Tibial nerve (tissue), 4 donors: ENCODE results near the gene AFAP1L1. TPM values are rescaled to one million over a fixed set of nuclear protein-coding genes. Genes with fewer than 3 reads are reported as not detected.

Experiments used
- DNase-seq, 2 donors: peaks; one replicate each; pipeline ENCODE4 v3.0.0-alpha.2; 2019; ENCODE audit warnings: low spot score in 2 of 2
- H3K27ac ChIP-seq, 4 donors: fragments of 200-600 bp; sonication (generic) in 3 of 4; one replicate each; pipeline ENCODE4 v1.5.1; 2017 to 2019; ENCODE audit warnings: mild to moderate bottlenecking in 1 of 4
- H3K27me3 ChIP-seq, 2 donors: fragments of 200-600 bp; sonication (generic) in 1 of 2; one replicate each; pipeline versions ENCODE4 v1.5.1 to v1.6.0; 2017 to 2019
- H3K36me3 ChIP-seq, 3 donors: fragments of 200-600 bp; sonication (generic); one replicate each; pipeline ENCODE4 v1.5.1; 2018 to 2019
- H3K4me1 ChIP-seq, 4 donors: fragments of 200-600 bp; sonication (generic) in 3 of 4; one replicate each; pipeline ENCODE4 v1.5.1; 2017 to 2019
- H3K4me3 ChIP-seq, 4 donors: fragments of 200-600 bp; sonication (generic) in 3 of 4; one replicate each; pipeline ENCODE4 v1.5.1; 2017 to 2019; ENCODE audit warnings: mild to moderate bottlenecking in 1 of 4, moderate library complexity in 1 of 4
- H3K9me3 ChIP-seq, 4 donors: fragments of 200-600 bp; sonication (generic) in 3 of 4; one replicate each; pipeline ENCODE4 v1.5.1; 2017 to 2019
- EP300 ChIP-seq, 2 donors: sonication (generic); formaldehyde crosslinking; IDR thresholded peaks; one replicate each; pipeline ENCODE4 v1.6.1; 2017; ENCODE audit warnings: antibody characterized with exemption in 2 of 2, mild to moderate bottlenecking in 1 of 2
- POLR2A ChIP-seq, 2 donors: fragments of 450-650 bp; IDR thresholded peaks; one replicate each; pipeline ENCODE4 v1.6.1; 2017; ENCODE audit warnings: antibody characterized with exemption in 2 of 2, mild to moderate bottlenecking in 2 of 2, moderate library complexity in 2 of 2
- WGBS, 2 donors: methylation state at CpG; one replicate each; pipeline ENCODE4 v1.1.5; 2018; 5-methylcytosine and 5-hydroxymethylcytosine counted together
- total RNA-seq, 4 donors: library from RNA; depleted of rRNA; stranded (reverse); fragments of >200 nt; gene quantifications; one replicate each; pipeline ENCODE4 v1.1.0, GENCODE V29; 2016
- TF ChIP-seq, protein P1 (sequence below), 5 experiments: fragments of 200-600 bp in 3 of 5; fragments of 450-650 bp in 2 of 5; sonication (generic) in 3 of 5; IDR thresholded peaks; one replicate each; pipeline ENCODE4 v1.5.1; 2016 to 2019; ENCODE audit warnings: antibody characterized with exemption in 5 of 5, mild to moderate bottlenecking in 3 of 5, moderate library complexity in 2 of 5

Gene AFAP1L1
- total RNA-seq, result 10 to 100 TPM; 40.8 to 93.5 (median 91.6) TPM

DNA sequence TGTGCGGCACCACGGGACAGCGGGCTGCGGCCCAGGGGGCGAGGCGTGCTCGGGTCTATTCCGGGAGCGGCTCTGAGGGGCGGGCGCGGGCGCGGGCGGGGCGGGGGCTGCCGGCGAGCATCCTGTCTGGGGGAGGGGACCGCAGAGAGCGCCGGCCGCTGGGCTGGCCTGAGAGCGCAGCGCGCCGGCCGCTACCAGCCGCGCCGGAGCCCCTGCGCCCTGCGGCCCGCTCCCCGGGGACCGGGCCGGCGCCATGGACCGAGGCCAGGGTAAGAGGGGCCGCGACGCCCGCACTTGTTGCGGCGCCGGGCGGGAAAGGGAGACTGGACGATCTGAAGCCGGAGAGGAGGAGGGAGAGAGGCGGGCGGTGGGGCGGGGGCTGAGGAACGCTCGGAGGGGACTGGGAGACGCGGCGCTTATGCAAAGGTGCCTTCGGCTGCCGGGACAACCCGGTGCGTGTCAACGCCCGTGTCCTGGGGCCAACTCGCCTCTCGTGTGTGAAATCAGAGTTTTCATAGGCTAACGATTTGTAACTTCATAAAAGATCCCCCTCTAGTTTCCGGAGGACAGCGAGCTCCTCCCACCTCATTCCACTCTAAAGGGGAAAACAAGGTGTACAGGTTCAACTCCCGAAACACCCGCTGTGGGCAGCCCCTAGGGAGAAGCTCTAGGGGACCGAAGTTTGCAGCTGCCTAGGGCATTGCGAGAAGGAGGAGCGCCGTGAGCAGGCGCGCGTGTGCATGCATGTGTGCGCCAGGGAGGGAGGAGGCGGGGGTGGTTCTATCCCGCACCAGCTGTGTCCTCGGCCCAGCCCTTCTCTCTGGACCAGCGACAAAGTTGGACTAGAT is at the start of gene AFAP1L1:
AFAP1L1 (plus strand) TSS at position 144 of the 848 bp plus-strand sequence; CDS start at position 254, 110 bp downstream.
- Histone ChIP-seq H3K36me3 (no peaks in the 10 kb centered on the region), H3K27me3 (no peaks in the 10 kb centered on the region), H3K27ac (peak within 1 kb of the TSS; percentile 78 to 91 (median 80)), H3K9me3 (peaks cover 0 to 16% (median 0%) of the 10 kb centered on the region in 4 donors), H3K4me1 (peaks cover 0 to 32% (median 6%) of the 10 kb centered on the region in 4 donors), H3K4me3 (peak within 1 kb of the TSS; percentile 49 to 80 (median 63))
- TF ChIP-seq EP300 (IDR thresholded peaks at IDR 0.05), result peak in 1 of 2 donors; percentile 84
- TF ChIP-seq POLR2A (IDR thresholded peaks at IDR 0.05), result peak; percentile 35 to 37
- TF ChIP-seq, protein P1, sequence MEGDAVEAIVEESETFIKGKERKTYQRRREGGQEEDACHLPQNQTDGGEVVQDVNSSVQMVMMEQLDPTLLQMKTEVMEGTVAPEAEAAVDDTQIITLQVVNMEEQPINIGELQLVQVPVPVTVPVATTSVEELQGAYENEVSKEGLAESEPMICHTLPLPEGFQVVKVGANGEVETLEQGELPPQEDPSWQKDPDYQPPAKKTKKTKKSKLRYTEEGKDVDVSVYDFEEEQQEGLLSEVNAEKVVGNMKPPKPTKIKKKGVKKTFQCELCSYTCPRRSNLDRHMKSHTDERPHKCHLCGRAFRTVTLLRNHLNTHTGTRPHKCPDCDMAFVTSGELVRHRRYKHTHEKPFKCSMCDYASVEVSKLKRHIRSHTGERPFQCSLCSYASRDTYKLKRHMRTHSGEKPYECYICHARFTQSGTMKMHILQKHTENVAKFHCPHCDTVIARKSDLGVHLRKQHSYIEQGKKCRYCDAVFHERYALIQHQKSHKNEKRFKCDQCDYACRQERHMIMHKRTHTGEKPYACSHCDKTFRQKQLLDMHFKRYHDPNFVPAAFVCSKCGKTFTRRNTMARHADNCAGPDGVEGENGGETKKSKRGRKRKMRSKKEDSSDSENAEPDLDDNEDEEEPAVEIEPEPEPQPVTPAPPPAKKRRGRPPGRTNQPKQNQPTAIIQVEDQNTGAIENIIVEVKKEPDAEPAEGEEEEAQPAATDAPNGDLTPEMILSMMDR (IDR thresholded peaks at IDR 0.05), result peak in 1 of 5 experiments; percentile 5
- 1% methylated on average over 47 to 56 of the region's 81 CpGs for WGBS, 2 donors
- DNase-seq, result peak; percentile 61 to 69

DNA sequence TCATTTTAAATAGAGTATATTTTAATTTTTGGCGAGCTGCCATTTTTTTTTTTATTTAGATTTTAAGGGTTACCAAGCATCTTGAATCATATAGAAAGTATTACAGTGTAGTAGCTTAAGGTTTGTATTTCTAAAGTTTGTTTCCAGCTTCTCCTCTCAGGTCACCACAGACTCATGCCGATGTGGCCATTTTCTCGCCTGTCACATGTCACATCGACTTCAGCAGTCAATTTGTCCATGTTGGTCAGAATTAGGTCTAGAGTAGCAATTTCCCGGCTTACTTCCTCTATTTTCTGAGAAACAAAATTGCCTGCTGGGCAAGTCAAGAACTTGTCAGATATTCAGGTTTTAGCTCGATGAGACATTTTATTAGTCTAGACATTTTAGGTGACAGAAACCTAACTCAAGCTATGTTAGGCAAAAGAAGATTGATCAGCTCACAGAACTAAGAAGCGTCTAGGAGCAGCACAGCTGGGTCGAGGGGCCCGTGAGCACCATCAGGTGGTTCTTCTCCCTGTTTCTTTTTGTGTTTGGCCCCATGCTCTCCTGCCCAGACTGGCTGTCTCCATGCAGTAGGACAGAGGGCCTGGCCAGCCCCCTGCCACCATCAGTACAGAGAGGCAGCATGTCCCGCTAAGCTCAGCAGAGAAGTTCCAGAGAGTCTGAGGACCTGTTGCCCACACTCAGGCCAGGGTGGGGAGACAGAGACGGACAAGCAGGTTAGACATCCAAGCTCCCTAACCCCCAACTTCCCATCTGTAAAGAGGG is 48.4 kb upstream of the AFAP1L1 start:
- no peak overlapping the region for H3K4me3 ChIP-seq
- no peaks in the 10 kb centered on the region for H3K9me3 ChIP-seq
- DNase-seq, result peak in 1 of 2 donors; percentile 24
- peaks cover 0 to 17% (median 0%) of the 10 kb centered on the region in 4 donors for H3K4me1 ChIP-seq
- no peaks in the 10 kb centered on the region for H3K27me3 ChIP-seq
- TF ChIP-seq, protein P1 (IDR thresholded peaks at IDR 0.05), result peak in 1 of 5 experiments; percentile 13
- TF ChIP-seq EP300 (IDR thresholded peaks at IDR 0.05) (peak in 1 of 2 donors; percentile 41), POLR2A (IDR thresholded peaks at IDR 0.05) (no peak)
- 85 to 91% methylated on average over 11 of the region's 11 CpGs for WGBS, 2 donors
- H3K36me3 ChIP-seq, result peaks cover 0 to 25% (median 0%) of the 10 kb centered on the region in 3 donors
- no peak overlapping the region for H3K27ac ChIP-seq

- H3K27me3 ChIP-seq, result no peaks in the 10 kb centered on the region
- no peak overlapping the region for H3K4me3 ChIP-seq
- peaks cover 0 to 27% (median 0%) of the 10 kb centered on the region in 4 donors for H3K4me1 ChIP-seq
- no peak overlapping the region for H3K27ac ChIP-seq
- H3K9me3 ChIP-seq, result no peaks in the 10 kb centered on the region
- peaks cover 0 to 15% (median 0%) of the 10 kb centered on the region in 3 donors for H3K36me3 ChIP-seq
- no peak for DNase-seq
- 88 to 92% methylated on average over 5 of the region's 5 CpGs for WGBS, 2 donors
- TF ChIP-seq POLR2A (IDR thresholded peaks at IDR 0.05) (no peak), EP300 (IDR thresholded peaks at IDR 0.05) (no peak)
- TF ChIP-seq, protein P1 (IDR thresholded peaks at IDR 0.05), result no peak
These were observed 47.4 kb upstream of the AFAP1L1 start for GRCh38 chr5:149224282-149224681.

DNA sequence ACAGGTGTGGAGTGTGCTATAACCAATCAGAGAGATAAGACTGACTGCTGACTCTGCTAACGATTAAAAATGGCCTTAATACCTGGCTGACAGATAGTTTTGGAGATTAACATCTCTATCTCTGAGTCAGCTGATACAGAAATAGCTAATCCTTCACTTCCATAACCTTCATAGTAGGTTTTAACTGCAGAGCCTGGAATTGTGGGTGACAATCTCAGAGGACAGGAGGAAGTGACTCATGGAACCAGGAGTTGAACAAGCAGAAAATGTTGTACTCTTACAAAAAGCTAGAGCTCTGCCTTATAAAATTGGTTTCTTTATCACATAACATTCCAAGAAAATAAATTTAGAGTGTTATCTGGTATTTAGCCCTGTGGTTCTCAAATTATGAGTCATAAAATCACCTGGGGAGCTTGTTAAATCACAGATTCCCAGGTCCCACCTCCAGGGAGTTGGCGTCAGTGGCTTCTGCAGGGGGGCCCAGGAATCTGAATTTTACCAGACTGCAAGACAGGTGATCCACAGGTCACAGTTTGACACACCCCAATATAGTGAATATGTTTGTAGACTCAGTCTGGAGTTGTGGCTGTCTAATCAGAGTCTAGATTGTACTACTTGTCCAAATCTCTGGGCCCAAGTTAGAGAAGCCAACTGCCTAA is 44.4 kb upstream of the AFAP1L1 start:
- H3K36me3 ChIP-seq, result peaks cover 0 to 12% (median 0%) of the 10 kb centered on the region in 3 donors
- peaks cover 0 to 15% (median 0%) of the 10 kb centered on the region in 4 donors for H3K4me1 ChIP-seq
- no peaks in the 10 kb centered on the region for H3K27me3 ChIP-seq
- no peak overlapping the region for H3K4me3 ChIP-seq
- TF ChIP-seq, protein P1 (IDR thresholded peaks at IDR 0.05), result no peak
- TF ChIP-seq POLR2A (IDR thresholded peaks at IDR 0.05), result no peak
- TF ChIP-seq EP300 (IDR thresholded peaks at IDR 0.05), result no peak
- H3K27ac ChIP-seq, result peak overlapping the region in 1 of 4 donors; percentile 6
- no peaks in the 10 kb centered on the region for H3K9me3 ChIP-seq
- 89 to 96% methylated on average over 2 of the region's 2 CpGs for WGBS, 2 donors
- DNase-seq, result no peak
